Activated CD8-positive, alpha-beta T cell treated with anti-CD3 and anti-CD28 coated beads, Interleukin-2, amount 10 ng/mL, durations not matched to agents 7 days and 5 days (primary cell): ENCODE data around the gene RRAGD. TPM values are rescaled to one million over a fixed set of nuclear protein-coding genes. Genes with fewer than 3 reads are reported as not detected.

Experiments
- ATAC-seq: fragments of 150-1000 bp; cut with Tn5 transposase; one replicate; pipeline ENCODE4 v1.10.0; 2021; ENCODE audit warnings: moderate library complexity
- CTCF ChIA-PET: fragments of 350-600 bp; sonication (Branson Sonifier 250); formaldehyde crosslinking; loops from one replicate; lab custom pipeline; 2021; ENCODE audit warnings: antibody characterized with exemption; lab: Charles Lee
- POLR2A ChIA-PET: fragments of 350-600 bp; sonication (Branson Sonifier 250); formaldehyde crosslinking; loops from one replicate; lab custom pipeline; 2021; ENCODE audit warnings: antibody characterized with exemption; lab: Charles Lee
- DNase-seq: peaks from one replicate; pipeline ENCODE4 v3.0.0-alpha.2; 2020
- H3K27ac Mint-ChIP-seq: one replicate; pipeline ENCODE4 v1.8.0; 2021; ENCODE audit warnings: mild to moderate bottlenecking, mixed read lengths
- H3K27me3 Mint-ChIP-seq: one replicate; pipeline ENCODE4 v1.8.0; 2021; ENCODE audit warnings: low read depth, mixed read lengths
- H3K36me3 Mint-ChIP-seq: one replicate; pipeline ENCODE4 v1.8.0; 2021; ENCODE audit warnings: low read depth, mixed read lengths
- H3K4me1 Mint-ChIP-seq: one replicate; pipeline ENCODE4 v1.8.0; 2021; ENCODE audit warnings: low read depth, mixed read lengths
- H3K4me3 Mint-ChIP-seq: one replicate; pipeline ENCODE4 v1.8.0; 2021; ENCODE audit warnings: mild to moderate bottlenecking, mixed read lengths
- H3K9me3 Mint-ChIP-seq: one replicate; pipeline ENCODE4 v1.8.0; 2022; ENCODE audit warnings: mixed read lengths; ENCODE audit not compliant: insufficient read depth
- total RNA-seq, 2 experiments: library from RNA; stranded (reverse); gene quantifications; one replicate each; pipeline ENCODE4 v1.2.3, GENCODE V29; 2021

The RRAGD gene
- total RNA-seq, 2 experiments from 2014 or later = 2.5 to 3.7 TPM

DNA sequence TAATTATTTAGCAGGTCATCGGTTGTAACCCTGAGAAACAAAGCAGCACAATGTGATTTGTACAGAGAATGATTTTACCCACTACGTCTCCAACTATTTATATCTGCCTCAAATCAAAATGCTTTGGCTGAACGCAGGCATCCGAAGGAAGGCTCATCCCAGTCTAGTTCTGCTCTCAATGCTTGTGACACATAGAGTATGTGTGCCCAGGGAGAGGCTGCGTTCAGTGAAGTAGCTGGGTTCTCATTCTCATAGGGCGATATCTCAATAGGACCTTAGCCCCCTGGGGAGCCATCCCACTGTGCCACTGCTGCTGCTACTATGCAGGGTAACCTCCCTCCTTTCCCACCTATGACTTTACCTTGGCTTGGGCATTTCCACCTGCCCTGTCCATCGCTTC, 97.4 kb downstream of the RRAGD start:
- Mint-ChIP-seq H3K4me3 (no peak overlapping the region), H3K9me3 (no peaks in the 10 kb centered on the region), H3K27me3 (peaks cover 2% of the 10 kb centered on the region), H3K36me3 (peaks cover 2% of the 10 kb centered on the region), H3K27ac (no peak overlapping the region), H3K4me1 (no peaks in the 10 kb centered on the region)
- no peak for ATAC-seq
- no peak for DNase-seq
- CTCF ChIA-PET = no interaction called here
- POLR2A ChIA-PET = no interaction called here

Other genes with a start within 250 kb of the RRAGD start
- gene GABRR1, start 194.9 kb downstream of the RRAGD start, total RNA-seq = not detected
- under 1 TPM; 0.18 to 0.42 TPM for gene GABRR2, start 97.0 kb downstream of the RRAGD start, total RNA-seq
- gene UBE2J1, start 59.6 kb downstream of the RRAGD start, total RNA-seq = 10 to 100 TPM; 30.1 to 30.3 TPM
- 1 to 10 TPM; 9.1 TPM for gene ANKRD6, start 20.9 kb upstream of the RRAGD start, total RNA-seq
- gene LYRM2, start 226.5 kb upstream of the RRAGD start, total RNA-seq = 10 to 100 TPM; 29.2 to 29.5 TPM